Measurements from ENCODE around the gene FOSL1.

Gene FOSL1

GRCh38 chr11:65900125-65900898, at the start of gene FOSL1:
TSS of gene FOSL1 (minus strand) at chr11:65900388. CDS start at chr11:65900339, 49 bp downstream.
- peak; percentile 94 to 96 for DNase-seq (ENCODE audit: low read depth in 2 of 2)

GRCh38 chr11:65947603-65948125, 47.5 kb upstream of the FOSL1 start:
- no peak for DNase-seq (ENCODE audit: low read depth in 2 of 2)

GRCh38 chr11:65947133-65947532, 46.9 kb upstream of the FOSL1 start:
- DNase-seq (ENCODE audit: low read depth in 2 of 2), result no peak

- no peak for DNase-seq (ENCODE audit: low read depth in 2 of 2)
Measured at GRCh38 chr11:65946655-65947054, 46.5 kb upstream of the FOSL1 start.

GRCh38 chr11:65945941-65946558, 45.9 kb upstream of the FOSL1 start:
- DNase-seq (ENCODE audit: low read depth in 2 of 2), result no peak

- DNase-seq (ENCODE audit: low read depth in 2 of 2), result no peak
Measured at GRCh38 chr11:65945430-65945911, 45.3 kb upstream of the FOSL1 start, which contains the start of gene TSGA10IP. TSS of gene TSGA10IP (plus strand) at chr11:65945480. CDS start at chr11:65945676, 196 bp downstream.

- DNase-seq (ENCODE audit: low read depth in 2 of 2), result no peak
Measured at GRCh38 chr11:65944767-65945166, 44.6 kb upstream of the FOSL1 start.

- no peak for DNase-seq (ENCODE audit: low read depth in 2 of 2)
Measured at GRCh38 chr11:65944191-65944590, 44.0 kb upstream of the FOSL1 start.

- DNase-seq (ENCODE audit: low read depth in 2 of 2), result no peak
Measured at GRCh38 chr11:65942531-65942930, 42.3 kb upstream of the FOSL1 start.

- no peak for DNase-seq (ENCODE audit: low read depth in 2 of 2)
Measured at GRCh38 chr11:65941720-65942310, 41.6 kb upstream of the FOSL1 start.

- DNase-seq (ENCODE audit: low read depth in 2 of 2), result no peak
Measured at GRCh38 chr11:65937766-65938165, 37.6 kb upstream of the FOSL1 start.

GRCh38 chr11:65934014-65934413, 33.8 kb upstream of the FOSL1 start:
- DNase-seq (ENCODE audit: low read depth in 2 of 2), result no peak

GRCh38 chr11:65932558-65932919, 32.4 kb upstream of the FOSL1 start:
- no peak for DNase-seq (ENCODE audit: low read depth in 2 of 2)

GRCh38 chr11:65931773-65932557, 31.8 kb upstream of the FOSL1 start:
- DNase-seq (ENCODE audit: low read depth in 2 of 2), result no peak

GRCh38 chr11:65928667-65929066, 28.5 kb upstream of the FOSL1 start:
- no peak for DNase-seq (ENCODE audit: low read depth in 2 of 2)

GRCh38 chr11:65927904-65928397, 27.8 kb upstream of the FOSL1 start:
- DNase-seq (ENCODE audit: low read depth in 2 of 2), result peak; percentile 59

GRCh38 chr11:65925397-65925796, 25.2 kb upstream of the FOSL1 start:
- DNase-seq (ENCODE audit: low read depth in 2 of 2), result no peak

- DNase-seq (ENCODE audit: low read depth in 2 of 2), result no peak
Measured at GRCh38 chr11:65922565-65922964, 22.4 kb upstream of the FOSL1 start.

GRCh38 chr11:65921876-65922275, 21.7 kb upstream of the FOSL1 start:
- no peak for DNase-seq (ENCODE audit: low read depth in 2 of 2)

- no peak for DNase-seq (ENCODE audit: low read depth in 2 of 2)
Measured at GRCh38 chr11:65921033-65921555, 20.9 kb upstream of the FOSL1 start.

GRCh38 chr11:65920372-65920802, 20.2 kb upstream of the FOSL1 start:
- DNase-seq (ENCODE audit: low read depth in 2 of 2), result no peak
